GDM1 (cell line): ENCODE results near the gene DIP2C.
"Not testable (repeated sequence)": the region's sequence is repeated elsewhere in the genome, so short reads cannot be mapped to it uniquely, and the experiment has no call there.

Experiments used
- DNase-seq: peaks from one replicate; lab custom pipeline; 2025; lab: John Stamatoyannopoulos, UW

Gene DIP2C

DNA sequence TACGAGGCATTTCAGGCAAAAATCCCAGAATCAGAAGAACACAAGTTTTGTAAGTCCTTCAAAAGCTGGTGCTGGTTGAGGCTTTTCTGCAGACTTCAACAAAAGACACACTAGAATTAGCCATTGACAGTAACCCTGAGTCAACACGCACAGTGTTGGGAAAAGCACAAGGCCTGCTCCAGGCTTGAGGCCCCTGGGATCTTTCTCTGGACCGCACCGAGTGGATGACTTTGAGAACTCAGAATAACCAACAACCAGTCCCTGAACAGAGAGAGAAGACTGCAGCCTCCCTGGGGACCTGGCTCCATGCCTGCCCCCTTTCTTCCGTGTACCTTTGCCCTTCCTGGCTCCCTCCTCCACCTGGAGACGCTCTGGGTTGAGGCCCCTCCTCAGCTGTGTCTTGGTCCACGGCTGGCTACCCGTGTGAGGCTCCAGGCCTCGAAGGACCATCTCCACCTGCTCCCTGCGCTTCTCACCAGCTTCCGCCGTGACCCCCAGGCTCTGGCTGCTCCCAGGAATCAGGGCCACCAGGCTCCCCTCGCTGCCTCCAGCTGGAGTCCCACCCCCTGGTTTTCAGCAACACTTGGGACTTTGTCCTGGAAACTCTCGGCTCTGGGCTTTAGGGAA lies 28.4 kb downstream of the DIP2C start:
- DNase-seq = no peak

DNA sequence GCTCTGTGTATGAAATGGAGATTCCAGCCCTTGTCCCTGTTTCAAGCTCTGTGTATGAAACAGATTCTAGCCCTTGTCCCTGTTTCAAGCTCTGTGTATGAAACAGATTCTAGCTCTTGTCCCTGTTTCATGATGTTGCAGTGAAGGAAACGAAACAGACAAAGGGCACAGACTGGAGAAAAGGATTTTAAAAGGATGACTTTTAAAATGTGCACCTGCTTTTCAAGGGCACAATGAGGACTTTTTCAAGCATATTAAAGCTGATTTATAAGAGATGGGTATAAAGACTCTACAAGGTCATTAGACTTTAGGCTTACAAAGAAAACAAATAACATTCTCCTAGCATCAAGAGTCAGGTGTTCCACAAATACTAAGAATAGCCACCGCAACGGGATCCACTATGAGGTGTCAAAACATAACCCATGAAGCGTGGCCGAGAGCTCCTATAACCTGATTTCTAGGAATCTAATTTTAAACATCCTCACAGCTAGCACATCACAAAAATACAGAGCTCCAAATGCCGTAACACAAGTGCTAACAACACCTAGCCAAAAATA lies 29.0 kb downstream of the DIP2C start:
- DNase-seq = no peak

DNA sequence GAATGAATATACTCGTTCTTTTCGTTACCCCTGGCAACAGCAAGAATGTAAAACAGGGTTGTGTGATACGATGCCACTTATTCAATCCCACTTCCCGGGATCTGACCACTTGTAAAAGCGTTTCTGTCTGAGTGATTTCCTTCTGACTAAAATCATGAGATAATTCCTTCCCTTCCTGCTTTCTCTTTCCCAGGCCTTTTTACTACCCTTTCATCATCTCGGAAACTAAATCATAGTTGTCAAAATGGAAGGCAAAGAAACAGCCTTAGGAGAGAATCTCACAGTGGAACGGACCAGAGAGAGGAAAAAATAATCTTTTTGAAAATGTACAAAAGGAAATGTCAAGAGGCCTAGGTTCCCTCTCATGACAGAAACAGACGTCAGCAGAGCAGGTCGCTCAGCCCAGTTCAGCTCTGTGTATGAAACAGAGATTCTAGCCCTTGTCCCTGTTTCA lies 29.8 kb downstream of the DIP2C start:
- DNase-seq = no peak

DNA sequence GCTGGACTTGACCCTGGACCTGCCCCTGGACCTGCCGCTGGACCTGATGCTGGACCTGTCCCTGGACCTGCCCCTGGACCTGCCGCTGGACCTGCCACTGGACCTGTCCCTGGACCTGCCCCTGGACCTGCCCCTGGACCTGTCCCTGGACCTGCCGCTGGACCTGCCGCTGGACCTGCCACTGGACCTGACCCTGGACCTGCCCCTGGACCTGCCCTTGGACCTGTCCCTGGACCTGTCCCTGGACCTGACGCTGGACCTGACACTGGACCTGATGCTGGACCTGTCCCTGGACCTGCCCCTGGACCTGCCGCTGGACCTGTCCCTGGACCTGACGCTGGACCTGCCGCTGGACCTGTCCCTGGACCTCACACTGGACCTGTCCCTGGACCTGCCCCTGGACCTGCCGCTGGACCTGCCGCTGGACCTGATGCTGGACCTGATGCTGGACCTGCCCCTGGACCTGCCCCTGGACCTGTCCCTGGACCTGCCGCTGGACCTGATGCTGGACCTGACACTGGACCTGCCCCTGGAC lies 31.6 kb downstream of the DIP2C start:
- not testable (repeated sequence) for DNase-seq

DNA sequence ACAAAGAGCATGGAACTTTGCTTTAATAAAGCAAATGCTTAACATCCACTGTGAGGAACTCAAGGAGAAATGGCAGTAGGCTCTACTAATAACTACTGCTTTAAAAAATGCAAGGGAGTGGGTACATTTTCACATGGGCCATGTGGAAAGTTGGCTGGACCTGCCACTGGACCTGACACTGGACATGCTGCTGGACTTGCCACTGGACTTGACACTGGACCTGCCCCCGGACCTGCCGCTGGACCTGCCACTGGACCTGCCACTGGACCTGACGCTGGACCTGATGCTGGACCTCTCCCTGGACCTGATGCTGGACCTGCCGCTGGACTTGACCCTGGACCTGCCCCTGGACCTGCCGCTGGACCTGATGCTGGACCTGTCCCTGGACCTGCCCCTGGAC lies 32.6 kb downstream of the DIP2C start:
- DNase-seq = no peak

DNA sequence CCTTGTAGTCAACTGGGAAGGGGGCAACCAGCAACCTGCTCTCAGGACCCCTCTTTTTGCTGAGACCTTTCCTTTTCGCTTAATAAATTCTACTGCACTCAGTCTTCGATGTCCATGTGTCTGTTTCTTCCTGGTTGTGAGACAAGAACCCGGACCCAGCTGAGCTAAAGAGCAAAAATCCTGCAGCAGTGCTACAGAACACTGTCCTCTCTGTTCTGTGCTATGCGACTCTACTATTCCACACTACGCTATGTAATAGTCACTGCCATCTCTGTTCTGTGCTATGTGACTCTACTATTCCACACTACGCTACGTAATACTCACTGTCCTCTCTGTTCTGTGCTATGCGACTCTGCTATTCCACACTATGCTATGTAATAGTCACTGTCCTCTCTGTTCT lies 34.3 kb downstream of the DIP2C start:
- DNase-seq = no peak

DNA sequence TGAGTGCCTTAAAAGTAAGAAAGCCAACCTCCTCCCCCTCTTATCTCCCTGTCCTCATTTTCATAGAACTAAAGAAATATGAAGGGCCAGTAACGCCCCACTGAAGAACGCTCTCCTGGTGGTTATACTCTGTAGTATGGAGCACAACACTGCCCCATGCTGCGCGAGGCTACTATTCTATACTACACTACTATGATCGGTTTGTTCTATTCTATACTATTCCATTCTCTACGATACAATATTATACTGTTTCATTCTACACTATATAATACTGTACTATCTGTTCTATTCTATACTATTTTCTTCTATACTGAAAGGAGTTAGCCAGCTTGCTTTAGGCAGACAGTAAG lies 34.8 kb downstream of the DIP2C start:
- DNase-seq = no peak

DNA sequence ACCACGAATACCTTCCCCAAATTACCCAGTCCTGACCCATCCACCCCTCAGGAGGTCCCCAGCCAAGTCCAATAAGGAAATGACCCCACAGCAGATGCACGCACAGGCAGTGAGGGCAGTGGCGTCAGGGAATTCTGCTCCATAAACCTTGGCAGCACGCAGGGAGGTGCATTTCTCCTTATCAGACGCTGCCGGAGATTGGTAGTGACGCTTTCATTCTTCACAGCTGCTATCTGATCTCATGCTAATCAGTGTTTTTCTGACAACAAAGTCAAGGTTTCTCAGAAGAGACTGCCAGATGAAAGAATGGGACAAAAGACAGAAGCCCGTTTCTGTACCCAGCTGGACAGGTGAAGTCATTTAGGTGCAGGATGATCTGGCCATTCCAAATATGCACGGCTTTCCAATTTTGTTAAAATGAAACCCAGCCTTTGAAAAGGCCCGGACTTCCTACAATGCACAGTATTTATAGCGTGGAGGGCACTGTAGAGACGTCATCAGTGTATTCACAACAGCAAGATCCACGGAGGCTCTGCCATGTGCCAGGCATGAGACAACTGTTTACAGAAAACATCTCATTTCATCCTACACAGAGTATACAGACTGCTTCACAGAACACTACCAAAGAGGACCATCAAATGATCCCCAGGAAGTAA lies 35.3 kb downstream of the DIP2C start:
- no peak for DNase-seq

DNA sequence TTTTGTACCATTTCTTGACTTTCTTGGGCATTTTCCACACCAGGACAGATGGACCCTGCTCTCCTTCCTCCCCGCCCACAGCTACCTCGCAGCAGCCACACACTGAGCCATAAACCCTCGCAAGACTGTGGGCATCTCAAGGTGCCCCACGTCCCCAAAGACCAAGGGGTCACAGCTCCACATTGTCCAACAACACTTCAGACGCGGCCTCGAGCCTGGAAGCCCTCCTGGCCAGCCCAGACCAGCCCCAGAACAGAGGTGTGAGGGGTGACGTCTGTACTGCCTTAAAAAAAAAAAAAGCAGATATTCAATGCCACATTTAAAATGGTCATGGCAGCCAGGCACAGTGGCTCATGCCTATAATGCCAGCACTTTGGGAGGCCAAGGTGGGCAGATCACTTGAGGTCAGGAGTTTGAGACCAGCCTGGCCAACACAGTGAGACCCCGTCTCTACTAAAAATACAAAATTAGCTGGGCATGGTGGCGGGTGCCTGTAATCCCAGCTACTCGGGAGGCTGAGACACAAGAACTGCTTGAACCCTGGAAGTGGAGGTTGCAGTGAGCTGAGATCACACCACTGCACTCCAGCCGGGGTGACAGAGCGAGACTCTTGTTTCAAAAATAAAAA lies 36.5 kb downstream of the DIP2C start:
- not testable (repeated sequence) for DNase-seq

DNA sequence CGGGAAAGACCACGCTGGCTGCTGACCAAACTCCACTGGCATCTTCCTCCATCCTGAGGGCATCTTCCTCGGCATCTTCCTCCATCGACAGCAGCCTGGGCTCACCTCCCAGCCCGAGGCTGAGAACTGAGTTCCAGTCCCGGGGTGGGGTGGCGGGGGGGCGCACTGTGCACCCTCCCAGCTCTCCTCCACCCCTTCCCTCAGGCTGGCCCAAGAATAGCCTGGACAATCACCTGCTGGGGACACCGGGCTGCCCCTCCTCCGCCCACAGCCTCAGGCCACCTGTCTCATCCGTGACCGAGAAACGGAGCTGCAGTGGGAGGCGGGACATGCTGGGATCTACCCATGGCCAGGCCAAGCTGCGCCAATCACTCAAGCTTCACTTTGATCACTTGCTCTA lies 37.2 kb downstream of the DIP2C start:
- DNase-seq = no peak

DNA sequence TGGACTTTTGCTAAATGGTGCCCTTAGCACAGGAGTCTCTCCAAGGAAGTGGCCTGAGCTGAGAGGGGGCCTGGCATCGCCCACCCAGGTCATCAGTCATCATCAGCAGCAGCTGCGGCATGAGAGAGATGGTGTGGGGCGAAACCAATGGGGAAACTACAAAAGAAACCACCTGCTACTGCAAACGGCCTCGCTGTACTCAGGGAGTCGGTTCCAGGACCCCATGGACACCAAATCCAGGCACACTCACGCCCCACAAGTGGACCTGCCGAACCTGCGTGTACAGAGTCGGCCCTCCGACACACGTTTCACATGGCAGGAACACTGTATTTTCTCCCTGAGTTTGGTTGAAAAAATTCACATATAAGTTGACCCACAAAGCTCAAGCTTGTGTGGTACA lies 37.8 kb downstream of the DIP2C start:
- no peak for DNase-seq

DNA sequence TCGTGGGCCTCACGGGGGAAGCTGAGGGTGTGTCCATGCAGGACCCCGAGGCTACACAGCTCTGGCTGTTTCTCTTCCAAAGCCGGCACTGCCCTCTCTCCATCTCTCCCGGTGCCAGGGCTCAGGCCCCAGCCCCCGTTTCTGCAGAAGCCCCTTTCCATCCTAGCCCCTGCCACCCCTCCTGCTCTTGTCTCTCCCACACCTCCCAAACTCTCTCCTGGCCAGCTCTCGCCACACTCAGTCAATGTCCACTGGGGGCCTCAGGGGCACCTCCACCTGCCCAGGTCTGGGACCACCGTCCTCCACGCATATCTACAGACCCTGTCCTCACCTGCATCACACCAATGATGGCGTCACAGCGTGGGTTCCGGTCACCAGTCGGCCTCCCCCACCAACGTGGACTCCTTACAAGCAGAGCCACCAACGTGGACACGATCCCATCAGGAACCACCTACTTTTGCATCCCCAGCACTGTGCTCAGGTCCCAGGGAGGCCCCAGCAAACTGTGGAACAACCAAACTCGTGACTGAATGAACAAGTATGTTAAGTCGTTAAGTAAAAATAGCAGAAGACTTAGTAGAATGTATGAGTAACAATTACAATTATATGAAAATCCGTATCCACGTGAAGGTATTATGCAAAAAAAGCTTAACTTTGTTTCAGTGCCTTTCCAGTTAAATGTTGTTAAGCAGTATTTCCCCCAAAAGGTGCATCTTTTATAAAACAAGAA lies 38.4 kb downstream of the DIP2C start:
- no peak for DNase-seq

DNA sequence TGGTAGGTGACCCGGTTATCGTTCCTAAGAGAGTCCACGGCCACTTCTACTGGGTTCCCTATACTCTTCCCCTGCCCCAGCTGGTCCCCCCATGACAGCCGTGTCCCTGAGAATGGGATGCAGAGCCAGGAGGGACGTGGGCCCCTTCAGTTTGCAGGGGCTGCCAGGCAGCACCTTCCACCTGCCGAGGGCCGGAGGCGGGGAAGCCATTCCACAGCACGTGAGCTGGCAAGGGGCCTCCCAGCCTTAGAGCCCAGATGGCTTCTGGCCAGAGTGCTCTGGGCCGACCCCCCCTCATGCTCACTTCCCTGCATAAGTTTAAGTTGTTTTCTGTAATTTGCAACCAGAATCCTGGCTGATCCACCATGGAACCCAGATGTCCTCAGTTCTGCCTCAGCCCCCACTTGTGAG lies 39.0 kb downstream of the DIP2C start:
- no peak for DNase-seq

DNA sequence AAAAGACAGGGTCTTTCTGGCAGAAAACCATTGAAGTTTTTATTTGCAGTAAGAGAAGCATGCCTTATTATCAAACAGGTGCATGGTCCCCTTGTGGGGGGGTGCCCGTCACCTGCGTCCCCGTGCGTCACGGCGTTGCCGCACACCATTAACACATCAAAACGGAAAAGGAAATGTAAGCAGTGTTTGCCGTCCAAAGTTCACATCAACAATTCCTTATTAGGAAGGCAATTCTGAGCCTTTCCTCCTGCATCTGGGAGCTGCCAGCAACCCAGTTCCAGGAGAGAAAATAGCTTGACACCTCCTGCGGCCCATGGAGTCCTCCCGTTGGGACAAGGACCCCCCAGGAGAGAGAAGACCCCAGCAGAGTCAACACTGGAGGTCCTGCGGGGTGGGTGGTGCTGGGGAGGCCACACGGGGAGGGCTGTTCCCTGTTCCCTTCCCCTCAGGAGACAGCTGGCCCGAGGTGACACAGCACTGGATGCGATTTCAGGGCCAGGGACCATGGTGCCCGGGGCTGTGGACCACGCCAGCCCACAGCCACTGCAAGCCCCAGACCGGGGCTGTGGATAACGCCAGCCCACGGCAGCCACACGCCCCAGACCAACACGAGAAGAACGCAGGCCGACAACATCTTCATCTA lies 39.5 kb downstream of the DIP2C start:
- DNase-seq = no peak

DNA sequence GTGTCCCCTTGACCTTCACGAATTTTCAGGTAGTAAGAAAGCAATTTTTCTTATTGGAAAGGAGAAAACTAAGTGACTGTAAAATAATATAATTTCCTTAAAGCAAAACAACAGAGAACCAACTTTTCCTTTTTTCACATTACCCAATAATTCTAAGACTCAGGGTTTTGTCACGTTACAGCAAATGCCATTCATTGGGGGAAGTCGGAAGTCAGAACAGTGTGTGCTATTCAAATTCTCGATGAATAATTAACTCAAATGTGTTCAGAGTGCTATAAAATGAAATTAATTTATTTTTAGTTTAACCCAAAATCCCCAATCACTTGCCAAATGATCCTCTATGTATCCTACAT lies 40.0 kb downstream of the DIP2C start:
- no peak for DNase-seq

DNA sequence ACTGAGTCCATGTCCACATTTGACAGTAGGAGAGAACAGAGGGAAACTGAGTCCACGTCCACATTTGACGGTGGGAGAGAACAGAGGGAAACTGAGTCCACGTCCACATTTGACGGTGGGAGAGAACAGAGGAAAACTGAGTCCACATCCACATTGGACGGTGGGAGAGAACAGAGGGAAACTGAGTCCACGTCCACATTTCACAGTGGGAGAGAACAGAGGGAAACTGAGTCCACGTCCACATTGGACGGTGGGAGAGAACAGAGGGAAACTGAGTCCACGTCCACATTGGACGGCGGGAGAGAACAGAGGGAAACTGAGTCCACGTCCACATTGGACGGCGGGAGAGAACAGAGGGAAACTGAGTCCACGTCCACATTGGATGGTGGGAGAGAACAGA lies 42.4 kb downstream of the DIP2C start:
- not testable (repeated sequence) for DNase-seq

DNA sequence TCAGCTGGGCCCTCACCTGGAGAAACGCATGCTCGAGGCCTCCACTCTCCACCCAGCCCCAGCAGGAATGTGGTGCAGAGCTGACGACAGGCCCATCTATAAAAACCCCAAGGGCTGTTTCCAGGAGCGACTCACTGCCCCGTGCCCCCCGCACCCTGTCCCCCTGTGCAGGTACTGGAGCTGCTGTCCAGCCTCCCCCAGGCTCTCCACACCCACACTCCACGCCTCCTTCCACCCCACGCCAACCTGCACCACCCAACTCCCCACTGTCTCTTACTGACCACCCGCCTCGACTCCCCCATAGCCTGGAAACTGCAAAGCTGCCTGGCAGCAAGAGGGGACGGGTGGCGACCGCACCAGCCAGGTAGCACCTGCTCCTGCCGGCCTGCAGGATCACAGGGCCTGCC lies 43.3 kb downstream of the DIP2C start:
- DNase-seq = no peak

DNA sequence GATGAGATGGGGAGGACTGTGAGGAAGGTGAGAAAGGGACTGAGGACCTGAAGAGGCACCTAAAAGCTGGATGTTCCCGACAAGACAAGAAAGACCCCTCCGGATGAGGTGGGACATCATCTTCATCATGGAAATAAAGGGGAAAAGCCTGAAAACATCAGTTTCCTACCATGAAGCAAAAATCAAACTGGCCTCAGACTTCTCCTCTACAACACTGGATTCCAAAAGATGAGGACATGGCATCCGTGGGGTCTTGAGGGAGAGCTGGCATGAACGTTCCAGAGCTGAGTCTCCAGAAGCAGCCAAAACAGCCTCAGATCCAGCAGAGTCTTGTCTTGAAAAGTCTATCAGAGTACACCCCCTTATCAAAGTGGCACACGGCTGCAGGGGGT lies 44.5 kb downstream of the DIP2C start:
- DNase-seq = no peak

DNA sequence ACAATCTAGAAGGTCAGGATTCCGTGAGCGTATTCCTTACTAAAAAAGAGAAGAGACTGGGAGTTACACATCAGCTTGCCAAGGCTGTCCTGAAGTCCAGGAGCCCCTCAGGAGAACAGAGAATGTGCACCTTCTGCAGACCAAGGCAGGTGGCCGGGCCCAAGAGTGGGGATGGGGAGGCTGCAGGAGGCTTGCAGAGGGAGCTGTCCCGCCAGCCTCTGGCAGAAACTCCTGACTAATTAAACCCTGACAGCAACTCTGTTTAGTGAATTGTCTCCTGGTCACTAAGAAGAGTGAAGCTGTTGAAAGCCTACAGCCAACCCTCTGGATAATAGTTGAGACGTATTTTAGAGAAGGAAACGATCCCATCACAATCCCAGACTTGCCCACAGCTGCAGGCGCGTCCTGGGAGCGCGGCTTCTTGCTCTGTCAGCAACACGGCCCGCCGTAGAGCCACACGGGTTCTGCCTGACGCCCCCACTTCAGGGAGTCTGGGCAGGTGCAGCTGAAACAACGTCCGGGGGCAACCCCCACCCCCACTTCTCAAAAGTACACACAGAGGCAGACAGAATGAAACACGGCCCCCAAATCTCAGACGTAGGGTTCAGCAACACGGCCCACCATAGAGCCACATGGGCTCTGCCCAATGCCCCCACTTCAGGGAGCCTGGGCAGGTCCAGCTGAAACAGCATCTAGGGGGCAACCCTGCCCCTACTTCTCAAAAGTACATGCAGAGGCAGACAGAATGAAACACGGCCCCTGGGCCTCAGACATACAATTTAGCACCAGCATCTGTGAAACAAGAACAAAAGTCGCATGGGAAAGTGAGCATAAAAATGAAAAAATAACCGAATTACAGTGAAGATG lies 45.2 kb downstream of the DIP2C start:
- no peak for DNase-seq

DNA sequence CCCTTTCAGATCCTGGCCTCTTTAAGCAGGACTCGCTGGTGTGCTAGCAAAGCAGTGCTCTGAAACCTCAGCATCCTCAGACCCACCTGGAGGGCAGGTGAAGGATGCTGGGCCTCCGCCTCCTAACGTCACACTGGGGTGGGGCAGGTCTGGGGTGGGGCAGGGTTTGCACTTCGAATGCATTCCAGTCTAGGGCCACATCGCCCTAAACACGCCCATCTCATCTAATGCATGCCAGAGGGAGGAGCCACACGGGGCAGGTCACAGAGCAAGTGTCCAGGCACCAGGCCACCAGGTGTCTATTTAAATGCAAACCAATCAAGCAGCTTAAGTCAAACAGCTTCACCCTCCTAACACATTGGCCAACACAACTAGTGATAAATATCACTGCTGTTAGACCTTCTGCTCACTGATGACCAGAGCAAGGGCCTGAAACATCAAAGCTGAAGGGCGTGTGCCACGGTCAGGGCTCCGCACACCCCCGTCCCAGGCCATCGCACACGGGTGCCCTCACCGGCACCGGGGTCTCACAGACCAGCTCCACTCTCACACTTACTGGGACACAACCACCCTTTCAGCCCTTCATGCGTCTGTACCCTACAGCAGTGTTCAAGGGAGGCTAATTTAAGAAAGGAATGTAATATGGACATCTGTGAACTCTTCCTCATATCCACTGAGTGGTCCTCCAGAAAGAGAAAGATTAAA lies 47.1 kb downstream of the DIP2C start:
- DNase-seq = no peak
